KG1 (cell line): ENCODE measurements around the gene CEP76.

ENCODE experiments used
- DNase-seq: peaks from one replicate; lab custom pipeline; 2025; lab: John Stamatoyannopoulos, UW

The CEP76 gene

GRCh38 chr18:12702221-12703095 is at the start of gene CEP76, which contains the start of gene PSMG2:
Gene CEP76, minus strand, starts transcription at chr18:12702723. Its CDS starts 175 bp downstream, at chr18:12702548.
Gene PSMG2, plus strand, starts transcription at chr18:12703042. Its CDS starts 66 bp downstream, at chr18:12703108.
- peak; percentile 92 for DNase-seq

GRCh38 chr18:12751891-12752290 is 49.4 kb upstream of the CEP76 start:
- DNase-seq = no peak

- no peak for DNase-seq
Observed at GRCh38 chr18:12751503-12751884, 49.0 kb upstream of the CEP76 start.

GRCh38 chr18:12750715-12751502 is 48.4 kb upstream of the CEP76 start:
- DNase-seq = no peak

- no peak for DNase-seq
Observed at GRCh38 chr18:12750076-12750714, 47.7 kb upstream of the CEP76 start.

GRCh38 chr18:12749121-12749520 is 46.6 kb upstream of the CEP76 start:
- DNase-seq = no peak

GRCh38 chr18:12748671-12749070 is 46.1 kb upstream of the CEP76 start:
- no peak for DNase-seq

- no peak for DNase-seq
Observed at GRCh38 chr18:12747530-12748315, 45.2 kb upstream of the CEP76 start.

- no peak for DNase-seq
Observed at GRCh38 chr18:12745095-12745795, 42.7 kb upstream of the CEP76 start.

GRCh38 chr18:12744103-12744502 is 41.6 kb upstream of the CEP76 start:
- DNase-seq = peak; percentile 8

GRCh38 chr18:12742453-12742852 is 39.9 kb upstream of the CEP76 start:
- DNase-seq = no peak

- DNase-seq = no peak
Observed at GRCh38 chr18:12741351-12741750, 38.8 kb upstream of the CEP76 start.

GRCh38 chr18:12737243-12737902 is 34.9 kb upstream of the CEP76 start:
- no peak for DNase-seq

- DNase-seq = peak; percentile 33
Observed at GRCh38 chr18:12726774-12727550, 24.4 kb upstream of the CEP76 start.

GRCh38 chr18:12726331-12726730 is 23.8 kb upstream of the CEP76 start:
- no peak for DNase-seq

- no peak for DNase-seq
Observed at GRCh38 chr18:12722731-12723130, 20.2 kb upstream of the CEP76 start.

GRCh38 chr18:12721495-12722275 is 19.2 kb upstream of the CEP76 start:
- no peak for DNase-seq

GRCh38 chr18:12711446-12711845 is 8.9 kb upstream of the CEP76 start:
- DNase-seq = no peak

- no peak for DNase-seq
Observed at GRCh38 chr18:12703664-12704063, 1.1 kb upstream of the CEP76 start.
